COLO668 (cell line): ENCODE data around the gene HCN4.

Experiments used
- DNase-seq: peaks from one replicate; lab custom pipeline; 2025; ENCODE audit not compliant: unreplicated experiment; lab: John Stamatoyannopoulos, UW

HCN4 gene

GRCh38 chr15:73346735-73347312, 21.9 kb downstream of the HCN4 start:
- peak; percentile 39 for DNase-seq

- DNase-seq: no peak
Observed at GRCh38 chr15:73345658-73346057, 23.1 kb downstream of the HCN4 start.

GRCh38 chr15:73344056-73344455, 24.7 kb downstream of the HCN4 start:
- no peak for DNase-seq

DNA sequence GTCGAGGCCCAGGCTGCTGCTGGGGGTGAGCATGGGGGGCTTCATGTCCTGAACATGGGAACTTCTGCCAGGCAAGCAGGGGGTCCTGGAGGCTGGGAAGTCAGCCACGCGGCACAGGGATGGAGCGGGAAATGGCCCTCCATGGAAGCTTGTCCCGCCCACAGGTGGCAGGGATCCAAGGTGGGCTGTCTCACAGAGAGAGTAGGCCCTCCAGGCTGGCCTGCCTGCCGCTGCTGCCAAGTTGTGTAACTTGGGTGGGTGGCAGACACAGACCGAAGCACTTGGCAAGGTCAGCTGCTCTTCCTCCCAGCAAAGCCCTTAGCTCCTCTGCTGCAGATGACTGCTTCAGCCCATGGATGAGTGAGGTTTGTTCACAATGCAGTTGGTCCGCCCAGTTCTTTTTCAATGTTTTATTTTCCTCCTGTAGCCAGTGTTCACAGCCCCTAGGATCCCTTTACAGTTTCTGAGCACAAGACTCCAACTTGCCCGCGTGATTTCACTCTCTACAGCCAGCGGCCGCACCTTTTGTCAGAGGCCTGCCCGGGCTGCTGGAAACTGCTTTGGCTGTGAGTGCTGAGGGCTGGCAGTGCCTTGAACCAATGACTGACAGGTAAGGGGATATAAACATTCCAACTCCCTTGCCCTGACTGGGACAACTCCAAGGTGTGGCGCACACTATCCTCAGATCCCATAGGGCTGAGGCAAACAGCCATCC, 26.7 kb downstream of the HCN4 start:
- DNase-seq: no peak

DNA sequence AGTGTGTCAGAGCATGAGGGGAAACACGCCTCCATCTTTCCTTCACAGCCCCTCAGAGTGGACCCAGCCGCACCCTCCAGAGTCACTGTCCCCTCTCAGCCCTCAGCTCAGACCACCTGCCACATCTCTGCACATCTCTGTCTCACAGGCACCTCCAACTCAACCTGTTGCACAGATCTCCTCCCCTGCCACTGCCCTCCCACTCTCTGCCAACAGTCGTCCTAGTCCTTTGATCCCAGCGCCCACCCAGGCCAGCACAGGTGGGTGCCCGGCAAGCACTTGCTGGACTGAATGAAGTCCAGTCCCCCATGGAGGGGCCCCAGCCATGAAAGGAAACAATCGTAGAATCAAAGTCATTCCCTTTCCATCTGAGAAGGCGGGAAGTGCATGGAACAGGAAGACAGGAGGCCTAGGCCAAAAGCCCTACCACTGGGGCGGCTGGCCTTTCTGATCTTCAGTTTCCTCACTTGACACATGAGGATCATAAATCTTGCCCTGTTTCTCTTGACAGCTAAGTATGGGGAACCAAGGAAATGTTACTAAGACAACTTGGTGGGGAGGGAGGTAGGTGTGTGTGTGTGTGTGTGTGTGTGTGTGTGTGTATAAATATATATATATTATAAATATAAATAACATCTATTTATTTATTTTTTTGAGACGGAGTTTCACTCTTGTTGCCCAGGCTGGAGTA, 28.1 kb downstream of the HCN4 start:
- no peak for DNase-seq

- no peak for DNase-seq
Observed at GRCh38 chr15:73338606-73339374, 30.0 kb downstream of the HCN4 start.

GRCh38 chr15:73338058-73338457, 30.7 kb downstream of the HCN4 start:
- peak; percentile 82 for DNase-seq

GRCh38 chr15:73337187-73337586, 31.6 kb downstream of the HCN4 start:
- no peak for DNase-seq

DNA sequence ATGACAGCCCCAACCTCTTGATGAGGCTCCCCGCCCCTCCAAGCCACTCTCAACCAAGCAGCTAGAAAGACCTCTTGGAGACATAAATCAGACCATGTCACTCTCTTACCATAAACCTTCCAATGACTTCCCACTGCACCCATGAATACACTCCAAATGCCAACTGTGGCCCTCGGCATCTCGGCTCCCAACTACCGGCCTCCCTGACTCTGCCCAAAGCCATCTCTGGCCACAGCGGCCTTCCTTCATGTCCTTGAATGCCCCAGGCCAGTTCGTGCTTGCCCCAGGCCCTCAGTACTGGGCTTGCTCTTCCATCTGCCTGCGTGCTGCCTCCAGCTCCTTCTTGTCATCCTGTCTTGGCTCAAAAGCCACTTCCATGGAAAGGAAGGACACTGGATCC, 32.0 kb downstream of the HCN4 start:
- DNase-seq: no peak

DNA sequence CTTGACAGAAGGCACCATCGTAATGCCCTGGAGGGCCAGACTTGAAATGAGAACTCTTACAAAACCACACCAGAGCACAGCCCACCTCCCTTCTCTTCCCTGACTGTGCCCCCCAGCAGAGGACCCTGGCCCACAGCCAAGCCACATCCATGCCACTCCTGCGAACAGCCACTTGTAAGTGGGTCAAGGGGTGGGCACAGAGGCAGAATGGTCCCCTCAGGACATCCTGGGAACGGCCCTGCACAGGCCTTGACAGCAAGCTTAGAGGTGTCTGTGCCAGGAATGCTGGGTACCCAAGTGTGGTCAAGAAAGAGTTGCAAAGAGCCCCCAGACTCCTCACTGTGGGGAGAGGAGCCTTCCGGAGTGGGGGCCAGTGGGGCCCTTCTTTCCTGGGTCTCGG, 33.3 kb downstream of the HCN4 start:
- no peak for DNase-seq

- no peak for DNase-seq
Observed at GRCh38 chr15:73335026-73335425, 33.7 kb downstream of the HCN4 start.

- DNase-seq: no peak
Observed at GRCh38 chr15:73334086-73334485, 34.7 kb downstream of the HCN4 start.

GRCh38 chr15:73333001-73333400, 35.8 kb downstream of the HCN4 start:
- no peak for DNase-seq

DNA sequence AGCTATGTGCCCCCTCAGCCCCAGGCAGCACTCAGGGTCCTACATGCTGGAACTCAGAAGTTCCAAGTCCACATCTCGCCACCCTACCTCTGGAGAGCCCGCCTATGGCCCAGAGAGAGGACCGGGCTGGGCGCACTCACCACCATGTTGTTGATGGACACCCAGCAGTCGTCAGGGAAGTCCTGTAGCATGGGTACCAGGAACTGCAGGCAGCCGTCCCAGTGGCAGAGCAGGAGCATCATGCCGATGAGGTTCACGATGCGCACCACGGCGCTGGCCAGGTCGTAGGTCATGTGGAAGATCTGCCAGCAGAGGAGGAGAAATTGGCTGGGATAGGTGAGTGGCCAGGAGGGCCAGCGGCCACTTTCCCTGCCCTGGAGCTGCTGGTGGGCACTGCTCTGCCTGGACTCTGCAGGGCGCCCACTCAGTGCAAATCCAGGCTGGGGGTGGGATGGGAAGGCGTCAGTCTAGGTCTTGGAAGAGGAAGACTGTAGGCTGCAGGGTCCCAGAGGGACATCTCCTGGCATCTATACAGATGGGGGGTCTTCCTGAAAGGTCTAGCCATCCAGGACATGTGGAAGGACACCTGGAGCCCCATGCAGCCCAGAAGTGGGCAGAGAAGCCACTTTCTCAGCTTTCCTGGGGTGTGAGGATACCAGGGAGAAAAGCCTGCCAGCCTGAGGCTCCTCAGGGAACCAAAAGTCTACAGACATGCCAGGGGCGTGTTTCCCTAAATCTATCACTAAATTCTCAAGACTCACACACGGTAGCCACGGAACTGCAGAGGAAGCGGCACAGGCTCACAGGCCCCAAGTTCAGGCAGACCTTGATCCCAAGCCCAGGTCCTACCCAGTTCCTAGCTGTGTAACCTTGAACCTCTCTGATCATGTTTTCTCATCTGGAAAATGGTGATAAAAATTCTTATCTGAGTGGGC, 36.5 kb downstream of the HCN4 start:
- DNase-seq: no peak

DNA sequence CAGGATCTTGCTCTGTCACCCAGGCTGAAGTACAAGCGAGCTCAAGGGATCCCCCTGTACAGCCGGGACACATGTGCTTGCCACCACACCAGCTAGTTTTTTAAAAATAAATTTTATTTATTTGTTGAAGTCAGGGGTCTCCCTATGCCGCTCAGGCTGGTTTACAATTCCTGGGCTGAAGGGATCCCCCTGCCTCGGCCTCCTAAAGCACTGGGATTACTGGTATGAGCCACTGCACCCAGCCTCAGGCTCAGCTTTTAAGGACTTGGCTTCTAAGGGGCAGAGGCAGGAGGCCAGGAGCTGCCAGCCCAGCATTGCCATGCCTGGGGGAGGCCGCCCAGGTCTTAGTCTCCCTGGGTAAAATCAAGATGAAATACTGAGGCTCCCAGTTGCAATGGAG, 37.3 kb downstream of the HCN4 start:
- no peak for DNase-seq

DNA sequence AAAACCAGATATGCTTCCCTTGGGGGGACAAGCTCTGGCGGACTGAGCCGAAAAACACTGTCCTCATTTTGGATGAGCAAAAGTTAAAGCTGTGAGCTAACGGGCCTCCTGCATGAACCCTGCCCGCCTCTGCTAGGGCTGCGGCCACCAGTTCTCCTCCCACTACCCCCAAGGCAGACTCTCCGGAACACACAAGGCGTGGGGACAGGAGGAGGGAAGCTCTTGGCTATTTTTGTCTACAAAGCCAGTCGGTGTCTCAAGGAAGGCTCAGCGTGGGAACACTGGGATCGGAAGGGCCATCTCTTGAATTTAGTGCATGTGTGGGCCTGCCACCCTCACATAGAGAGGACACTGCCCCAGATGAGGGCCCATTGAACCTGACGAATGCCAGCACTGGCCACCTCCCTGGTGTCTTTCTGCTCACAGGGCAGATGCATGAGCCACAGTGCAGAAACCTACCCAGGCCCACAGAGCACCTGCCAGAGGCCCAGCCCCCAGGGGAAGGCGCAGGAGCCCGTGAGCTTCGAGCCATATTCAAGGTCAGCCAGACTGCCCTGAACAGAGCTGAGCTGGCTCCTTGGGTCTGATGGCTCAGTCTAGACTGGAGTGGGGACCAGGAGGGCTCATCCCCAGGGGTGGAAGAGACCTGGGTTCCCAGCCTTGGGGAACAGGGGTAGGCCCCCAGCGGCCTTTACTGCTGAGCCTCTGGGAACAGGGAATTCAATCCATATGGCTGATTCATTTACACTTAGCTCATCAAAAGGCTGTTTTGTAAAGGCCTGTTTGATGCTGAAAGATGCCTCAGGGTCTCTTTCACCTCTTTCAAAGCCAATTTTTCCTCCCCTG, 38.3 kb downstream of the HCN4 start:
- no peak for DNase-seq

DNA sequence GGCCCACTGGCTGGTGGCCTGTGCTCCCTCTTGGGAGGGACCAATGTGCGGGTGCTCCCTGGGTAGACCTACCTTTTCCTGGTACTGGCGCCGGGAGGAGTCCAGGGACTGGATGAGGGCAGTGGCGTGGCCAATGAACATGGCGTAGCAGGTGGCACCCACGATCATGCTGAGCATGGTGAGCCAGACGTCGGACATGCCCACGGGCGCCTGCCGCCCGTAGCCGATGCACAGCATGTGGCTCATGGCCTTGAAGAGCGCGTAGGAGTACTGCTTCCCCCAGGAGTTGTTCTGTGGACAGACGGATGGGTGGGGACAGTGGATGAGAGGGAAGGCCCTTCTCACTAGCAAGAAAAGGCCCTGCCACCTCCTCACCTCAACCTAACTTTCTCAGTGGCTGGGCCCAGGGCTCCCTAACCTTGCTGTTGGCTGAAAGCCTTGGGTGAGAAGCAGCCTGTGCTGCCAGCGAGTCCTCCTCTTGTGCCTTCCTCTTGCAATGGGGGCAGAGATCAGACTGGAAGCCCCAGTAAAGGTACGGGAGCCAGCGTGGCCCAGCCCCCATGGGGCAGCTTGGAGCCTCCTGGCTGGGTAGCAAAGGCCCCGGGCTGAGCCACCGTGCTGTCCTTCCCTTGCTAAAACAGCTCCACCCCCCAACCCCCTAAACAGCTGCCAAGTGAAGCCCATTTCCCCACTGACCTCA, 39.1 kb downstream of the HCN4 start:
- DNase-seq: no peak

DNA sequence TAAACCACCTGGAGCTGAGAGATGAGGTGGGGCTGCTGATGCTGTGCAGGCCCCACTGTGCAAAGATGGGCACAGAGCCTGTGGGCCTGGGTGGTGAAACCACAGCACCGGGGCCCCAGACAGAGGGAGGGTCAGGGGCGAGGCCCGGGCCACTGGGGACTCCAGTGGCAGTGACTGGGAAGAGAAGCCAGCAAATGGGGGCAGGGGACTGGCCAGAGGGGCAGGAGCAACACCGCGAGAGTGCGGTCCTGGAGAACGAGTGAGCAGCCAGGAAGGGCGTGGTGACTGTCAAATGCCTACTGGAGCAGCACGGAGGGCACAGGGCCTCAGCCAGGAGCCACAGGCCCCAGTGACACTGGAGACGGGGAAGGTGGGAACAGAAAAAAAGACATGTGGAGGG, 39.8 kb downstream of the HCN4 start:
- no peak for DNase-seq

GRCh38 chr15:73328149-73328820, 40.5 kb downstream of the HCN4 start:
- DNase-seq: no peak
